K562 (cell line): ENCODE data around the gene MBNL1. TPM values are rescaled to one million over a fixed set of nuclear protein-coding genes. Genes with fewer than 3 reads are reported as not detected.

Experiments
- BRF1 ChIP-seq: IDR thresholded peaks from 3 replicates; pipeline ENCODE4 v1.6.1; 2011; ENCODE audit warnings: borderline replicate concordance, mild to moderate bottlenecking; ENCODE audit not compliant: insufficient read length; ENCODE audit errors: extremely low read depth
- CBX5 ChIP-seq: IDR thresholded peaks from 2 replicates; pipeline ENCODE4 v1.6.1; 2014; ENCODE audit warnings: low read depth, borderline replicate concordance
- CREBBP ChIP-seq: IDR thresholded peaks from one replicate; pipeline ENCODE4 v1.6.1; 2012; ENCODE audit warnings: low read depth, mild to moderate bottlenecking, control low read depth, inconsistent platforms, low read length
- ESRRB ChIP-seq: fragments of 250-450 bp; sonication (Bioruptor Pico); IDR thresholded peaks from 2 replicates; pipeline ENCODE4 v1.5.0; 2020; ENCODE audit warnings: mild to moderate bottlenecking, moderate library complexity, borderline replicate concordance
- FOXA1 ChIP-seq: fragments of 450-650 bp; IDR thresholded peaks from 2 replicates; pipeline ENCODE4 v1.6.1; 2016; ENCODE audit warnings: mild to moderate bottlenecking, borderline replicate concordance
- GTF2B ChIP-seq: IDR thresholded peaks from 2 replicates; pipeline ENCODE4 v1.6.1; 2011; ENCODE audit not compliant: insufficient read length; ENCODE audit errors: extremely low read depth
- HOXB6 ChIP-seq: fragments of 250-450 bp; sonication (Bioruptor Pico); IDR thresholded peaks from 2 replicates; pipeline ENCODE4 v1.5.1; 2022; ENCODE audit warnings: mild to moderate bottlenecking, borderline replicate concordance
- KAT2B ChIP-seq: IDR thresholded peaks from one replicate; pipeline ENCODE4 v1.6.1; 2012; ENCODE audit warnings: low read depth, mild to moderate bottlenecking, control low read depth, inconsistent platforms, low read length, moderate library complexity
- LARP7 ChIP-seq: fragments of 450-650 bp; IDR thresholded peaks from 2 replicates; pipeline ENCODE4 v1.6.1; 2016
- NFATC3 ChIP-seq: fragments of 450-650 bp; IDR thresholded peaks from 2 replicates; pipeline ENCODE4 v1.6.1; 2017; ENCODE audit warnings: mild to moderate bottlenecking
- NFYB ChIP-seq: IDR thresholded peaks from 2 replicates; pipeline ENCODE4 v1.6.1; 2011; ENCODE audit warnings: mild to moderate bottlenecking, moderate library complexity; ENCODE audit not compliant: insufficient read length; ENCODE audit errors: extremely low read depth
- POLR2G ChIP-seq: fragments of 200-400 bp; formaldehyde crosslinking; IDR thresholded peaks from 2 replicates; pipeline ENCODE4 v1.6.1; 2017; ENCODE audit warnings: low read depth, mild to moderate bottlenecking, antibody characterized with exemption, low read length, moderate library complexity
- REST ChIP-seq, 2 experiments: fragments of 450-650 bp; formaldehyde crosslinking in 1 of 2; IDR thresholded peaks; 2 replicates each; pipeline versions ENCODE4 v1.4.0 to v1.6.1; 2014 to 2020; ENCODE audit warnings: mild to moderate bottlenecking in 2 of 2, borderline replicate concordance in 1 of 2, low read depth in 1 of 2
- TCFL5 ChIP-seq: fragments of 250-450 bp; sonication (Bioruptor Pico); conservative IDR thresholded peaks from 2 replicates; pipeline ENCODE4 v1.6.1; 2021; ENCODE audit warnings: mild to moderate bottlenecking, moderate library complexity, matching md5 sums
- THRA ChIP-seq: fragments of 450-650 bp; IDR thresholded peaks from 2 replicates; pipeline ENCODE4 v1.6.1; 2017; ENCODE audit warnings: mild to moderate bottlenecking, moderate library complexity
- ZNF76 ChIP-seq: fragments of 250-450 bp; sonication (Bioruptor Pico); IDR thresholded peaks from 2 replicates; pipeline ENCODE4 v1.4.0; 2020; ENCODE audit warnings: mild to moderate bottlenecking, moderate library complexity, borderline replicate concordance
- polyA plus RNA-seq, 8 experiments: library from polyadenylated mRNA; depleted of rRNA in 4 of 8; stranded (reverse) in 5 of 8; unstranded in 3 of 8; fragments of >200 nt; fragmentation: Nextera tagmentation in 2 of 8; fragmentation: Illumina TruSeq in 1 of 8; extraction: Ambion mirVana in 2 of 8; extraction: Trizol in 1 of 8; gene quantifications; 2 replicates each; pipeline versions ENCODE4 v1.2.1 to v1.2.3, GENCODE V29; 2011 to 2014; ENCODE audit warnings: inconsistent platforms in 1 of 8, missing spikeins in 1 of 8
- total RNA-seq, 7 experiments: library from RNA; depleted of rRNA in 6 of 7; stranded (reverse); fragments of >200 nt in 6 of 7; fragmentation: Illumina TruSeq in 2 of 7; extraction: Trizol in 2 of 7; gene quantifications; 2 replicates each; pipeline versions ENCODE4 v1.2.1 to v1.2.3, GENCODE V29; 2011 to 2021; ENCODE audit warnings: low replicate concordance in 1 of 7
- TF ChIP-seq, protein P1 (sequence below): fragments of 450-650 bp; IDR thresholded peaks from one replicate; pipeline ENCODE4 v1.6.1; 2018; ENCODE audit warnings: mild to moderate bottlenecking, moderate library complexity; ENCODE audit not compliant: partially characterized antibody

MBNL1 gene
- total and polyA plus RNA-seq, 9 of the 15 experiments (the other 6 are each of a cell fraction or from before 2014, with no cell fraction given) = 70.3 to 243 (median 220) TPM

- TF ChIP-seq HOXB6 (CRISPR knock-in tag) (no peak), KAT2B (no peak), ESRRB (no peak), TCFL5 (no peak), NFATC3 (no peak), BRF1 (no peak), CREBBP (no peak), GTF2B (peak; percentile 70), ZNF76 (no peak), FOXA1 (no peak), THRA (no peak), POLR2G (peak; percentile 91), NFYB (no peak), LARP7 (no peak), REST (IDR thresholded peaks at IDR 0.05; ENCODE audit: borderline replicate concordance) (peak; percentile 83), REST (CRISPR knock-in tag; IDR thresholded peaks at IDR 0.05; ENCODE audit: low read depth) (no peak), CBX5 (0 out of 2 replicates have a peak, but pooled peaks have one; percentile 17)
- TF ChIP-seq, protein P1, sequence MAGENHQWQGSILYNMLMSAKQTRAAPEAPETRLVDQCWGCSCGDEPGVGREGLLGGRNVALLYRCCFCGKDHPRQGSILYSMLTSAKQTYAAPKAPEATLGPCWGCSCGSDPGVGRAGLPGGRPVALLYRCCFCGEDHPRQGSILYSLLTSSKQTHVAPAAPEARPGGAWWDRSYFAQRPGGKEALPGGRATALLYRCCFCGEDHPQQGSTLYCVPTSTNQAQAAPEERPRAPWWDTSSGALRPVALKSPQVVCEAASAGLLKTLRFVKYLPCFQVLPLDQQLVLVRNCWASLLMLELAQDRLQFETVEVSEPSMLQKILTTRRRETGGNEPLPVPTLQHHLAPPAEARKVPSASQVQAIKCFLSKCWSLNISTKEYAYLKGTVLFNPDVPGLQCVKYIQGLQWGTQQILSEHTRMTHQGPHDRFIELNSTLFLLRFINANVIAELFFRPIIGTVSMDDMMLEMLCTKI = no peak
Observed at GRCh38 chr3:152268555-152269055, at the start of gene MBNL1 (continued).
